Keratinocyte (primary cell): ENCODE measurements around the gene SKIL. TPM values are rescaled to one million over a fixed set of nuclear protein-coding genes. Genes with fewer than 3 reads are reported as not detected.

Experiments
- DNase-seq: peaks from one replicate; pipeline ENCODE4 v3.0.0-alpha.2; 2011; ENCODE audit warnings: low read depth, missing footprints, low spot score
- FAIRE-seq: peaks from 2 replicates; lab custom pipeline; 2011; peaks lifted over from hg19 to GRCh38; lab: Jason Lieb, UNC
- H2AFZ ChIP-seq: 2 replicates; pipeline ENCODE4 v1.6.0; 2012; ENCODE audit warnings: low read length, control low read depth, inconsistent platforms; ENCODE audit not compliant: control insufficient read depth
- H3K27ac ChIP-seq: 2 replicates; pipeline ENCODE4 v1.5.1; 2011; ENCODE audit warnings: low read length; ENCODE audit not compliant: control insufficient read depth, insufficient read depth
- H3K27me3 ChIP-seq: 3 replicates; pipeline ENCODE4 v1.6.0; 2011; ENCODE audit warnings: low read length; ENCODE audit not compliant: control insufficient read depth, insufficient read depth; ENCODE audit errors: extremely low read depth
- H3K36me3 ChIP-seq, 2 experiments: 2 replicates in 1 of 2; 3 replicates in 1 of 2; pipeline ENCODE4 v1.5.1; 2011; ENCODE audit warnings: low read length in 2 of 2, mild to moderate bottlenecking in 1 of 2; ENCODE audit not compliant: control insufficient read depth in 2 of 2, insufficient read depth in 2 of 2; ENCODE audit errors: extremely low read depth in 1 of 2
- H3K4me1 ChIP-seq: 3 replicates; pipeline ENCODE4 v1.5.1; 2011; ENCODE audit warnings: low read length; ENCODE audit not compliant: control insufficient read depth, insufficient read depth; ENCODE audit errors: extremely low read depth
- H3K4me2 ChIP-seq: 3 replicates; pipeline ENCODE4 v1.6.0; 2011; ENCODE audit warnings: low read depth, low read length; ENCODE audit not compliant: control insufficient read depth, insufficient read depth; ENCODE audit errors: extremely low read depth
- H3K4me3 ChIP-seq, 3 experiments: fragments of 200-600 bp in 1 of 3; sonication (generic) in 1 of 3; 2 replicates in 2 of 3; 3 replicates in 1 of 3; pipeline ENCODE4 v1.5.1; 2011 to 2016; ENCODE audit warnings: low read length in 3 of 3, mild to moderate bottlenecking in 3 of 3, control low read depth in 2 of 3, inconsistent platforms in 1 of 3, low read depth in 1 of 3, mixed read lengths in 1 of 3, mixed run types in 1 of 3, moderate library complexity in 1 of 3; ENCODE audit not compliant: control insufficient read depth in 2 of 3, insufficient read depth in 2 of 3; ENCODE audit errors: extremely low read depth in 1 of 3
- H3K79me2 ChIP-seq: 2 replicates; pipeline ENCODE4 v1.6.0; 2012; ENCODE audit warnings: low read length; ENCODE audit not compliant: control insufficient read depth, insufficient read depth
- H3K9ac ChIP-seq: 3 replicates; pipeline ENCODE4 v1.6.0; 2011; ENCODE audit warnings: low read length; ENCODE audit not compliant: control insufficient read depth, insufficient read depth; ENCODE audit errors: extremely low read depth
- H3K9me1 ChIP-seq: 3 replicates; pipeline ENCODE4 v1.6.0; 2011; ENCODE audit warnings: low read length; ENCODE audit not compliant: control insufficient read depth, insufficient read depth; ENCODE audit errors: extremely low read depth
- H3K9me3 ChIP-seq: 2 replicates; pipeline ENCODE4 v1.5.1; 2012; ENCODE audit warnings: low read depth, low read length; ENCODE audit not compliant: control insufficient read depth
- H4K20me1 ChIP-seq: 3 replicates; pipeline ENCODE4 v1.6.0; 2011; ENCODE audit warnings: low read length; ENCODE audit not compliant: control insufficient read depth, insufficient read depth; ENCODE audit errors: extremely low read depth
- EZH2 ChIP-seq: IDR thresholded peaks from one replicate; pipeline ENCODE4 v1.6.1; 2012; ENCODE audit warnings: inconsistent platforms, mild to moderate bottlenecking, low read length, moderate library complexity
- dilution Hi-C: fragments of 300-500 bp; cut with MboI; formaldehyde crosslinking; loops from one replicate; pipeline ENCODE4 v1.7.0; 2020; ENCODE audit warnings: low sequenced_read_pairs; ENCODE audit not compliant: extremely low pct_ligation_motif_present
- polyA plus RNA-seq, 5 experiments: library from polyadenylated mRNA; depleted of rRNA in 3 of 5; stranded (reverse) in 3 of 5; stranded (forward) in 1 of 5; unstranded in 1 of 5; fragments of >200 nt; gene quantifications; 1 replicate in 1 of 5; 2 replicates in 3 of 5; 3 replicates in 1 of 5; pipeline versions ENCODE4 v1.2.1 to v1.2.3, GENCODE V29; 2011 to 2012; ENCODE audit warnings: missing spikeins in 2 of 5, low read depth in 1 of 5, low replicate concordance in 1 of 5
- TF ChIP-seq, protein P1 (sequence below), 3 experiments: IDR thresholded peaks in 1 of 3; conservative IDR thresholded peaks in 1 of 3; optimal IDR thresholded peaks in 1 of 3; 2 replicates in 2 of 3; 3 replicates in 1 of 3; pipeline versions ENCODE3 to v1.5.1; 2011; ENCODE audit warnings: low read length in 3 of 3, mild to moderate bottlenecking in 3 of 3, moderate library complexity in 2 of 3, control low read depth in 1 of 3, inconsistent platforms in 1 of 3; ENCODE audit not compliant: insufficient read depth in 2 of 3; ENCODE audit errors: extremely low read depth in 1 of 3

Gene SKIL
- polyA plus RNA-seq, 1 donor (not counting 4 experiments of a cell fraction or from before 2014, with no cell fraction given): 11.0 TPM

DNA sequence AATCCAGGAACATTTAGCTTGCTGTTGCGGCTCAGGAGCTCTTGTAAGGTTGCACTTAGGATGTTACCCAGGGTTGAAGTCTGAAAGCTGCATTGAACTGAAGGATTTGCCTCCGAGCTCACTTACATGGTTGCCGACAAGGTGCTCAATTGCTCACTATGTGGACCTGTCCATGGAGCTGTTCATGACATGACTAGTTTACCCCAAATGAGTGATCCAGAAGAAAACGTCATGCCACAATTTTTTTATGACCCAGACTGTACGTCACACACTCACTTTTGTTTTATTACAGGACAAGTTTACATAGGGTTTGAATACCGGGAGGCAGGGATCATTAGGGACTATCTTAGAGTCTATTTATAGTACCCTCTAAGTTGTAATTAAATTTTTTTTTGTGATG is 40.2 kb downstream of the SKIL start:
- Histone ChIP-seq H2AFZ (no peak overlapping the region), H3K4me2 (no peak overlapping the region), H3K4me1 (no peaks in the 10 kb centered on the region), H3K9ac (no peak overlapping the region), H4K20me1 (no peaks in the 10 kb centered on the region), H3K9me3 (no peaks in the 10 kb centered on the region), H3K9me1 (no peaks in the 10 kb centered on the region), H3K27me3 (no peaks in the 10 kb centered on the region), H3K79me2 (no peaks in the 10 kb centered on the region), H3K36me3 (no peaks in the 10 kb centered on the region), H3K4me3 (no peak overlapping the region), H3K27ac (no peak overlapping the region)
- no peak for DNase-seq
- FAIRE-seq: no peak
- dilution Hi-C loops: no loop called here
- TF ChIP-seq EZH2: no peak
- TF ChIP-seq, protein P1, sequence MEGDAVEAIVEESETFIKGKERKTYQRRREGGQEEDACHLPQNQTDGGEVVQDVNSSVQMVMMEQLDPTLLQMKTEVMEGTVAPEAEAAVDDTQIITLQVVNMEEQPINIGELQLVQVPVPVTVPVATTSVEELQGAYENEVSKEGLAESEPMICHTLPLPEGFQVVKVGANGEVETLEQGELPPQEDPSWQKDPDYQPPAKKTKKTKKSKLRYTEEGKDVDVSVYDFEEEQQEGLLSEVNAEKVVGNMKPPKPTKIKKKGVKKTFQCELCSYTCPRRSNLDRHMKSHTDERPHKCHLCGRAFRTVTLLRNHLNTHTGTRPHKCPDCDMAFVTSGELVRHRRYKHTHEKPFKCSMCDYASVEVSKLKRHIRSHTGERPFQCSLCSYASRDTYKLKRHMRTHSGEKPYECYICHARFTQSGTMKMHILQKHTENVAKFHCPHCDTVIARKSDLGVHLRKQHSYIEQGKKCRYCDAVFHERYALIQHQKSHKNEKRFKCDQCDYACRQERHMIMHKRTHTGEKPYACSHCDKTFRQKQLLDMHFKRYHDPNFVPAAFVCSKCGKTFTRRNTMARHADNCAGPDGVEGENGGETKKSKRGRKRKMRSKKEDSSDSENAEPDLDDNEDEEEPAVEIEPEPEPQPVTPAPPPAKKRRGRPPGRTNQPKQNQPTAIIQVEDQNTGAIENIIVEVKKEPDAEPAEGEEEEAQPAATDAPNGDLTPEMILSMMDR (optimal IDR thresholded peaks at IDR 0.05 in 1 of 3, IDR thresholded peaks at IDR 0.05 in 1 of 3, conservative IDR thresholded peaks at IDR 0.05 in 1 of 3; ENCODE audit: extremely low read depth in 1 of 3, insufficient read depth in 2 of 3, low read length in 3 of 3): no peak

DNA sequence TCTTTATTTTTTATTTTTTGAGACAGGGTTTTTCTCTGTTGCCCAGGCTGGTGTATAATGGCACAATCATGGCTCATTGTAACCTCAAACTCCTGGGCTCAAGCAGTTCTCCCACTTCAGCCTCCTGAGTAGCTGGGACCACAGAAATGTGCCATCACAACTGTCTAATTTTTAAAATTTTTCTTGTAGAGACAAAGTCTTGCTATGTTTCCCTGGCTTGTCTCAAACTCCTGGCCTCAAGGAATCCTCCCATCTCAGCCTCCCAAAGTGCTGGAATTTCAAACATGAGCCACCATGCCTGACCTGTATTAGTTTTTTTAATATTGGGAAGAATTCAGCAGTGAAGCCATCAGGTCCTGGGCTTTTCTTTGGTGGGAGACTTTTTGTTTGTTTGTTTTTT is 47.6 kb downstream of the SKIL start:
- no peaks in the 10 kb centered on the region for H3K4me1 ChIP-seq
- H3K9me1 ChIP-seq: no peaks in the 10 kb centered on the region
- dilution Hi-C loops: no loop called here
- H2AFZ ChIP-seq: no peak overlapping the region
- FAIRE-seq (no peak), DNase-seq (no peak)
- no peaks in the 10 kb centered on the region for H3K79me2 ChIP-seq
- H3K4me3 ChIP-seq: no peak overlapping the region
- H3K36me3 ChIP-seq: no peaks in the 10 kb centered on the region
- H3K9ac ChIP-seq: no peak overlapping the region
- no peaks in the 10 kb centered on the region for H4K20me1 ChIP-seq
- no peaks in the 10 kb centered on the region for H3K9me3 ChIP-seq
- no peak overlapping the region for H3K27ac ChIP-seq
- TF ChIP-seq EZH2: no peak
- TF ChIP-seq, protein P1 (optimal IDR thresholded peaks at IDR 0.05 in 1 of 3, IDR thresholded peaks at IDR 0.05 in 1 of 3, conservative IDR thresholded peaks at IDR 0.05 in 1 of 3; ENCODE audit: extremely low read depth in 1 of 3, insufficient read depth in 2 of 3, low read length in 3 of 3): no peak
- H3K4me2 ChIP-seq: no peak overlapping the region
- H3K27me3 ChIP-seq: no peaks in the 10 kb centered on the region
